ENCODE results near the gene GPR153. TPM values are rescaled to one million over a fixed set of nuclear protein-coding genes. Genes with fewer than 3 reads are reported as not detected.

GPR153 gene
- total RNA-seq, 1 experiment from 2014 or later = 3.4 TPM

DNA sequence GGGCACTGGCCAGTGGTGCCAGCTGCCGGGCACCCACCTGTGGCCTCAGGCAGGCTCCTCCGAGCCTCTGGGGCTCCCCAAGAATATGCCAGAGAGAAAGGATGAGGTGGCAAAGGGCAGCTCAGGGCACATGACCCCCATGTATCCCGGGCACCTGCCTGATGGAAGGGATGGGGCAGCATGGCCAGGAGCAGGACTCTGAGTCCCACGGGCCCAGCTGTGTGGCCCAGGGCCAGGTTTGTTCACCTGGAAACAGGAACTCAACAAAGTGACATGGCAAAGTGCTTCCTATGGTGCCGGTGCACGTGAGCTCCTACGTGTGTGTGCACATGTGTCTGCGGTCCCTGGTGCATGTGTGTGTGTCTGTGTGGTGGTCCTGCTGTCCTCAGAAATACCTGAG, 9.5 kb upstream of the GPR153 start:
- H3K79me2 ChIP-seq (ENCODE audit: low read length) = no peaks in the 10 kb centered on the region
- no peak overlapping the region for H2AFZ ChIP-seq (ENCODE audit: low read length)
- no peaks in the 10 kb centered on the region for H3K36me3 ChIP-seq (ENCODE audit: insufficient read depth, low read length)
- no peak overlapping the region for H3K4me3 ChIP-seq (ENCODE audit: low read length)
- peaks cover 7% of the 10 kb centered on the region; the same call in 1 of the 2 replicates for H4K20me1 ChIP-seq (ENCODE audit: insufficient read depth, low read depth, low read length)
- no peak overlapping the region for H3K9ac ChIP-seq (ENCODE audit: low read length)
- no peak overlapping the region for H3K27ac ChIP-seq (ENCODE audit: low read length)
- H3K4me2 ChIP-seq (ENCODE audit: low read depth, low read length, poor library complexity, severe bottlenecking) = no peak overlapping the region
- H3K9me3 ChIP-seq (ENCODE audit: low read length) = no peaks in the 10 kb centered on the region
- no peaks in the 10 kb centered on the region for H3K9me2 ChIP-seq (replicated peaks; ENCODE audit: insufficient read depth, low read length)
- H3K4me1 ChIP-seq (ENCODE audit: low read length) = no peaks in the 10 kb centered on the region
- no peaks in the 10 kb centered on the region for H3K27me3 ChIP-seq (ENCODE audit: low read length)
- DNase-seq = no peak

- DNase-seq = no peak
- Histone ChIP-seq H3K4me3 (ENCODE audit: low read length) (no peak overlapping the region), H4K20me1 (ENCODE audit: insufficient read depth, low read depth, low read length) (peaks cover 7% of the 10 kb centered on the region; the same call in 1 of the 2 replicates), H3K9me3 (ENCODE audit: low read length) (no peaks in the 10 kb centered on the region), H3K9ac (ENCODE audit: low read length) (no peak overlapping the region), H3K36me3 (ENCODE audit: insufficient read depth, low read length) (no peaks in the 10 kb centered on the region), H3K27ac (ENCODE audit: low read length) (no peak overlapping the region), H3K27me3 (ENCODE audit: low read length) (no peaks in the 10 kb centered on the region), H2AFZ (ENCODE audit: low read length) (no peak overlapping the region), H3K4me2 (ENCODE audit: low read depth, low read length, poor library complexity, severe bottlenecking) (no peak overlapping the region), H3K9me2 (replicated peaks; ENCODE audit: insufficient read depth, low read length) (no peaks in the 10 kb centered on the region), H3K79me2 (ENCODE audit: low read length) (no peaks in the 10 kb centered on the region), H3K4me1 (ENCODE audit: low read length) (no peaks in the 10 kb centered on the region)
Observed at GRCh38 chr1:6269720-6270400, 9.0 kb upstream of the GPR153 start.

DNA sequence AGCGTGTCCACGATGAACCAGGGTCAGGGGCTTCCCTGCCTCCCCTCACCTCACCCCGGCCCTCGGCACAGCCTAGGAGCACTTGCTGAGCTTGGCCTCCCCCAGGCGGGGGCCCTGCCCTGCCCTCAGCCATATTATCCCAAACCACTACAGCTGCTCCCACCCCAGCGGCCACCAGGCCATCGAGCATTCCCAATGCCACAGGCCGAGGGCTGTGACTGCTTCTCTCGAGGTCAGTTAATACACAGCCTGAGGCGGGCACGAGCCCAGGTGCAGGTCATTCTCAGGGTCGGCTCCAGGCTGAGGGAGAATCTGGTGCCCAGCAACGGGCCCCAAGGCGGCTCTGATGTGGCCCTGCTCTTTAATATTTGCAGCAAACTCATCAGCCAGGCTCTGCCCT, 8.4 kb upstream of the GPR153 start:
- H3K4me2 ChIP-seq (ENCODE audit: low read depth, low read length, poor library complexity, severe bottlenecking) = no peak overlapping the region
- H2AFZ ChIP-seq (ENCODE audit: low read length) = no peak overlapping the region
- no peak for DNase-seq
- no peaks in the 10 kb centered on the region for H3K9me3 ChIP-seq (ENCODE audit: low read length)
- peaks cover 11% of the 10 kb centered on the region; the same call in 1 of the 2 replicates for H4K20me1 ChIP-seq (ENCODE audit: insufficient read depth, low read depth, low read length)
- no peak overlapping the region for H3K27ac ChIP-seq (ENCODE audit: low read length)
- H3K9ac ChIP-seq (ENCODE audit: low read length) = no peak overlapping the region
- H3K4me1 ChIP-seq (ENCODE audit: low read length) = no peaks in the 10 kb centered on the region
- no peaks in the 10 kb centered on the region for H3K36me3 ChIP-seq (ENCODE audit: insufficient read depth, low read length)
- H3K27me3 ChIP-seq (ENCODE audit: low read length) = no peaks in the 10 kb centered on the region
- H3K79me2 ChIP-seq (ENCODE audit: low read length) = no peaks in the 10 kb centered on the region
- H3K4me3 ChIP-seq (ENCODE audit: low read length) = no peak overlapping the region
- no peaks in the 10 kb centered on the region for H3K9me2 ChIP-seq (replicated peaks; ENCODE audit: insufficient read depth, low read length)

GRCh38 chr1:6268415-6268814, 7.5 kb upstream of the GPR153 start:
- Histone ChIP-seq H3K9me2 (replicated peaks; ENCODE audit: insufficient read depth, low read length) (no peaks in the 10 kb centered on the region), H3K9me3 (ENCODE audit: low read length) (no peaks in the 10 kb centered on the region), H3K4me1 (ENCODE audit: low read length) (peaks cover 2% of the 10 kb centered on the region), H2AFZ (ENCODE audit: low read length) (no peak overlapping the region), H3K9ac (ENCODE audit: low read length) (no peak overlapping the region), H3K27ac (ENCODE audit: low read length) (no peak overlapping the region), H3K79me2 (ENCODE audit: low read length) (no peaks in the 10 kb centered on the region), H3K27me3 (ENCODE audit: low read length) (no peaks in the 10 kb centered on the region), H3K36me3 (ENCODE audit: insufficient read depth, low read length) (no peaks in the 10 kb centered on the region), H3K4me3 (ENCODE audit: low read length) (no peak overlapping the region), H3K4me2 (ENCODE audit: low read depth, low read length, poor library complexity, severe bottlenecking) (no peak overlapping the region), H4K20me1 (ENCODE audit: insufficient read depth, low read depth, low read length) (peaks cover 11% of the 10 kb centered on the region; the same call in 1 of the 2 replicates)
- no peak for DNase-seq

DNA sequence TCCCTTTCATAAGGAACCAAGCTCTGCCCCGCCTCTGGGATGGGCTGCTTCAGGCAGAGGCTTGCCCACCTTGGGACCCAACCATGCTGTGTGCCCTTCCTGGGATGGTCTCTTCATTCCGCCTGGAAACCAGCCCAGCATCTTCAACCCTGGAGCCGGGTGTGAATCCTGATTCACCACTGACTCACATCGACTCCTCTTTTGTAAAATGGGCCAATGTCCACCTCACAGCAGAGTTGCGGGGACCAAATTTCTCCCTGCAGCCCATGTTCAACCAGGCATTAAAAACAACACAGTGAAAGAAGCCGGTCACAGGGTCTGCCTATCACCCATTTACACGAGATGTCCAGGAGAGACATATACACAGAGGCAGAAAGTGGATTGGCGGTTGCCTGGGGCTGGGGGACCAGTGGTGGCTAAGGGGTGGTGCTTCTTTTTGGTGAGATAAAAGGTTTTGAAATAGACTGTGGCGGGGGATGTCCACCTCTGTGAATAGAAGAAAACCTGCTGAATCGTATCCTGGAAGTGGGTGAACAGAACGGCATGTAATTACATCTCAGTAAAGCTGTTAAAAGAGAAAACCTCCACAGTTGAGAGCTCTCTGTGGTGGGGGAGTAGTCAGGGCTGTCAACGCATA, 6.9 kb upstream of the GPR153 start:
- H3K36me3 ChIP-seq (ENCODE audit: insufficient read depth, low read length) = no peaks in the 10 kb centered on the region
- H3K4me3 ChIP-seq (ENCODE audit: low read length) = no peak overlapping the region
- no peak overlapping the region for H3K4me2 ChIP-seq (ENCODE audit: low read depth, low read length, poor library complexity, severe bottlenecking)
- no peak overlapping the region for H3K27ac ChIP-seq (ENCODE audit: low read length)
- H3K9me2 ChIP-seq (replicated peaks; ENCODE audit: insufficient read depth, low read length) = no peaks in the 10 kb centered on the region
- H4K20me1 ChIP-seq (ENCODE audit: insufficient read depth, low read depth, low read length) = peaks cover 11% of the 10 kb centered on the region; the same call in 1 of the 2 replicates
- H3K9ac ChIP-seq (ENCODE audit: low read length) = no peak overlapping the region
- peaks cover 8% of the 10 kb centered on the region for H3K4me1 ChIP-seq (ENCODE audit: low read length)
- no peaks in the 10 kb centered on the region for H3K79me2 ChIP-seq (ENCODE audit: low read length)
- no peak for DNase-seq
- no peak overlapping the region for H2AFZ ChIP-seq (ENCODE audit: low read length)
- no peaks in the 10 kb centered on the region for H3K9me3 ChIP-seq (ENCODE audit: low read length)
- no peaks in the 10 kb centered on the region for H3K27me3 ChIP-seq (ENCODE audit: low read length)

- no peak overlapping the region for H3K9ac ChIP-seq (ENCODE audit: low read length)
Observed at GRCh38 chr1:6266641-6267040, 5.7 kb upstream of the GPR153 start.

GRCh38 chr1:6265151-6265550, 4.3 kb upstream of the GPR153 start:
- Histone ChIP-seq H3K9me3 (ENCODE audit: low read length) (no peaks in the 10 kb centered on the region), H3K4me2 (ENCODE audit: low read depth, low read length, poor library complexity, severe bottlenecking) (no peak overlapping the region), H3K4me1 (ENCODE audit: low read length) (peaks cover 29% of the 10 kb centered on the region), H3K9ac (ENCODE audit: low read length) (no peak overlapping the region), H4K20me1 (ENCODE audit: insufficient read depth, low read depth, low read length) (peaks cover 8% of the 10 kb centered on the region; the same call in 1 of the 2 replicates), H3K79me2 (ENCODE audit: low read length) (no peaks in the 10 kb centered on the region), H2AFZ (ENCODE audit: low read length) (no peak overlapping the region), H3K4me3 (ENCODE audit: low read length) (no peak overlapping the region), H3K9me2 (replicated peaks; ENCODE audit: insufficient read depth, low read length) (no peaks in the 10 kb centered on the region), H3K27ac (ENCODE audit: low read length) (no peak overlapping the region), H3K36me3 (ENCODE audit: insufficient read depth, low read length) (no peaks in the 10 kb centered on the region), H3K27me3 (ENCODE audit: low read length) (no peaks in the 10 kb centered on the region)
- DNase-seq = no peak

More at GRCh38 chr1:6266641-6267040, 5.7 kb upstream of the GPR153 start:
- H4K20me1 ChIP-seq (ENCODE audit: insufficient read depth, low read depth, low read length) = peaks cover 11% of the 10 kb centered on the region; the same call in 1 of the 2 replicates
- H2AFZ ChIP-seq (ENCODE audit: low read length) = no peak overlapping the region
- H3K4me3 ChIP-seq (ENCODE audit: low read length) = no peak overlapping the region
- no peaks in the 10 kb centered on the region for H3K27me3 ChIP-seq (ENCODE audit: low read length)
- H3K36me3 ChIP-seq (ENCODE audit: insufficient read depth, low read length) = no peaks in the 10 kb centered on the region
- no peaks in the 10 kb centered on the region for H3K79me2 ChIP-seq (ENCODE audit: low read length)
- DNase-seq = no peak
- peaks cover 20% of the 10 kb centered on the region for H3K4me1 ChIP-seq (ENCODE audit: low read length)
- no peak overlapping the region for H3K4me2 ChIP-seq (ENCODE audit: low read depth, low read length, poor library complexity, severe bottlenecking)
- H3K9me3 ChIP-seq (ENCODE audit: low read length) = no peaks in the 10 kb centered on the region
- H3K9me2 ChIP-seq (replicated peaks; ENCODE audit: insufficient read depth, low read length) = no peaks in the 10 kb centered on the region
- no peak overlapping the region for H3K27ac ChIP-seq (ENCODE audit: low read length)

GRCh38 chr1:6263716-6264115, 2.8 kb upstream of the GPR153 start:
- Histone ChIP-seq H3K79me2 (ENCODE audit: low read length) (no peaks in the 10 kb centered on the region), H3K36me3 (ENCODE audit: insufficient read depth, low read length) (no peaks in the 10 kb centered on the region), H3K27me3 (ENCODE audit: low read length) (no peaks in the 10 kb centered on the region), H3K4me2 (ENCODE audit: low read depth, low read length, poor library complexity, severe bottlenecking) (no peak overlapping the region), H2AFZ (ENCODE audit: low read length) (no peak overlapping the region), H3K9me2 (replicated peaks; ENCODE audit: insufficient read depth, low read length) (no peaks in the 10 kb centered on the region), H3K27ac (ENCODE audit: low read length) (no peak overlapping the region), H3K4me3 (ENCODE audit: low read length) (no peak overlapping the region), H4K20me1 (ENCODE audit: insufficient read depth, low read depth, low read length) (peaks cover 18% of the 10 kb centered on the region; the same call in 1 of the 2 replicates), H3K4me1 (ENCODE audit: low read length) (peaks cover 35% of the 10 kb centered on the region), H3K9me3 (ENCODE audit: low read length) (no peaks in the 10 kb centered on the region), H3K9ac (ENCODE audit: low read length) (no peak overlapping the region)
- no peak for DNase-seq

Measured in Karpas-422 (cell line).